ENCODE results near the gene ADAM33. TPM values are rescaled to one million over a fixed set of nuclear protein-coding genes. Genes with fewer than 3 reads are reported as not detected.

ADAM33 gene
- total and polyA plus RNA-seq, 7 donors: 2.4 to 8.9 (median 4.3) TPM

DNA sequence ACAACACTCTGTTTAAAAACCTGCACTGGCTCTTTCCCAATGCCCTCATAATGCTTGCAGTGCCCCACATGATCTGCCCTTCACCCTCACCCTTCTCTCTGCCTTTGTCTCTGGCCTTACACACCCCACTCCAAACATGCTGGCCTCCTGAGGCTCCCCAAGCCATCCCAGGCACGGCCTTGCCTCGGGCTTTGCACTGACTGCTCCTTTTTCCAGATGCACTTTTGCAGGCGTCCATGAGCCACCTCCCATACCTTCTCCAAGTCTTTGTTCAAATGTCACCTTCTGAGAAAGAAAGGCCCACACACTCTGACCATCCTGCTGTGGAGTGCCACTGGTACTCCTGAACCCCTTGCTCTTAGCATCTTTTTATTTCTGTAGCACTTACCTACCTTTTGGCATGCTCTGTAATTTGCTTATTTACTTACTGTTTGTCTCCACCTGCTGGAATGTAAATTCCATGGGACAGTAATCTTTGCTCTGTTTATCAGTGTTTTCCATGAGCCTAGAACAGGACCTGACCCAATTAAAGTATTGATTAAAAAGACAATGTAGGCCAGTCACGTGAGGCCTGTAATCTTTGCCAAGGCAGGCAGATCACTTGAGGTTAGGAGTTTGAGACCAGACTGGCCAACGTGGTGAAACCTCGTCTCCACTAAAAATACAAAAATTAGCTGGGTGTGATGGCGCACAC is 49.4 kb downstream of the ADAM33 start:
- Histone ChIP-seq H3K4me3 (no peak overlapping the region), H3K27me3 (ENCODE audit: insufficient read depth in 3 of 3, low read length in 2 of 3) (no peaks in the 10 kb centered on the region), H3K27ac (no peak overlapping the region), H3K36me3 (ENCODE audit: insufficient read depth in 1 of 2, low read depth in 1 of 2) (peaks cover 4 to 47% of the 10 kb centered on the region in 2 donors), H3K4me1 (no peaks in the 10 kb centered on the region), H3K9me3 (no peaks in the 10 kb centered on the region)
- ATAC-seq (no peak), DNase-seq (no peak)
- 81 to 88% (median 86%) methylated on average over 7 of the region's 7 CpGs for WGBS, 3 donors
- intact Hi-C loops (cut with DNase I): no loop called here
- TF ChIP-seq, protein P1, sequence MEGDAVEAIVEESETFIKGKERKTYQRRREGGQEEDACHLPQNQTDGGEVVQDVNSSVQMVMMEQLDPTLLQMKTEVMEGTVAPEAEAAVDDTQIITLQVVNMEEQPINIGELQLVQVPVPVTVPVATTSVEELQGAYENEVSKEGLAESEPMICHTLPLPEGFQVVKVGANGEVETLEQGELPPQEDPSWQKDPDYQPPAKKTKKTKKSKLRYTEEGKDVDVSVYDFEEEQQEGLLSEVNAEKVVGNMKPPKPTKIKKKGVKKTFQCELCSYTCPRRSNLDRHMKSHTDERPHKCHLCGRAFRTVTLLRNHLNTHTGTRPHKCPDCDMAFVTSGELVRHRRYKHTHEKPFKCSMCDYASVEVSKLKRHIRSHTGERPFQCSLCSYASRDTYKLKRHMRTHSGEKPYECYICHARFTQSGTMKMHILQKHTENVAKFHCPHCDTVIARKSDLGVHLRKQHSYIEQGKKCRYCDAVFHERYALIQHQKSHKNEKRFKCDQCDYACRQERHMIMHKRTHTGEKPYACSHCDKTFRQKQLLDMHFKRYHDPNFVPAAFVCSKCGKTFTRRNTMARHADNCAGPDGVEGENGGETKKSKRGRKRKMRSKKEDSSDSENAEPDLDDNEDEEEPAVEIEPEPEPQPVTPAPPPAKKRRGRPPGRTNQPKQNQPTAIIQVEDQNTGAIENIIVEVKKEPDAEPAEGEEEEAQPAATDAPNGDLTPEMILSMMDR (IDR thresholded peaks at IDR 0.05): no peak

DNA sequence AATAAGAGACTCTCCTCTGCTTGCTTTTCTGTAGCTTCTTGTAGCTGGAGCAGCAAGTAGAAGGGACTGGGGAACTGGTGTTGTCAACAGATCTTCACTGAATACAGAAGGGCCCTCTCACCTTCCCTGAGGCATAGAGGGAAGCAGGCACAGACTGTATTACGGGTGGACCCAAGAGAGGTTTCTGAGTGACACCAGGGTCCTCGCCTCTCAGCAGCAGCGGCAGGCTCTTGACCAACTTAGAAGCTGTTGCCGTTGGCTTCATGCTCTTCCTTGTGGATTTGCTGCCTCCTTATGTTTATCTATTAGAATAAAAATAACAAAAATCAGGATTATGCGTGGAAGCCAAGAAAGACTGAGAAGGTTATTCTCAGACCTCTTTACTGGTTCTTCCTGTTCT is 50.3 kb downstream of the ADAM33 start:
- no peak for ATAC-seq
- no peak for DNase-seq
- intact Hi-C loops (cut with DNase I): no loop called here
- Histone ChIP-seq H3K27me3 (ENCODE audit: insufficient read depth in 3 of 3, low read length in 2 of 3) (no peaks in the 10 kb centered on the region), H3K4me1 (no peaks in the 10 kb centered on the region), H3K36me3 (ENCODE audit: insufficient read depth in 1 of 2, low read depth in 1 of 2) (peaks cover 4 to 55% of the 10 kb centered on the region in 2 donors), H3K4me3 (no peak overlapping the region), H3K27ac (no peak overlapping the region), H3K9me3 (no peaks in the 10 kb centered on the region)
- TF ChIP-seq, protein P1 (IDR thresholded peaks at IDR 0.05): no peak
- 85 to 90% (median 88%) methylated on average over 5 of the region's 5 CpGs for WGBS, 3 donors

DNA sequence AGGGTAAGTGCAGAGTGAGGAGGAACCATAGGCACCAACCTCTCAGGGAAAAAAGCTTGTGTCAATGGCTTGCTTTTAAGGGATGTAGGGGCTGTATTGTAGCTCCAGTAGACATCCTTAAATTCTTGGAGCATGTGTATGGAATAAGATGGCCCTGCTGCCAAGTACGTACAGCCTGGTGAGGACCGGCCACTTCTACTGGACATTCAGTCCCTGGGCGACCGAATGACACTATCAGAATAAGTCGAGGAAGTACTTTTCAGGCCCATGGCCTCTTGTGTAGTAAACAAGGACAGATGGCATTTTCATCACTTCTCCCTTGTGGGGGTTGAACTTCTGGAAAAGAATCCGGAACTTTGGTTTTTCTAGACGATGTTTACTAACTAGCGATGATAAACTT is 51.4 kb downstream of the ADAM33 start:
- Histone ChIP-seq H3K27ac (no peak overlapping the region), H3K27me3 (ENCODE audit: insufficient read depth in 3 of 3, low read length in 2 of 3) (no peaks in the 10 kb centered on the region), H3K4me3 (no peak overlapping the region), H3K4me1 (no peaks in the 10 kb centered on the region), H3K36me3 (ENCODE audit: insufficient read depth in 1 of 2, low read depth in 1 of 2) (peaks cover 4 to 55% of the 10 kb centered on the region in 2 donors), H3K9me3 (no peaks in the 10 kb centered on the region)
- TF ChIP-seq, protein P1 (IDR thresholded peaks at IDR 0.05): no peak
- DNase-seq (no peak), ATAC-seq (no peak)
- WGBS, 3 donors: 73 to 76% (median 75%) methylated on average over 8 of the region's 8 CpGs
- intact Hi-C loops (cut with DNase I): no loop called here

DNA sequence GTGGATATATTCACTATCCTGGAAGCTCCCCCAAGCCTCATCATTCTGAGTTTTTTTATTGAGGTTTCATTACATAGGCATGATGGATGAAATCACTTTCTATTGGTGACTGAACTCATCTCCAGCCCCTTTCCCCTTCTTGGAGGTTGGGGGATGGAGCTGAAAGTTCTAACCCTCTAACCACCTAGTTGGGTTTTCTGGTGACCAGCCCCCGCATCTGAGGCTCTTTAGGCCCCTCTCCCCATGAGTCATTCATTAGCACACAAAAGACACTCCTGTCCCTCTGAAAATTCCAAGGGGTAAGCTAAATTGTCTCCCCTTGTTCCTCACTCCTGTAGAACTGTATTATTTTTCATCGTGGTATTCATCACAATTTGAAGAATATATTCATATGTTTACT is 51.9 kb downstream of the ADAM33 start:
- H3K27me3 ChIP-seq (ENCODE audit: insufficient read depth in 3 of 3, low read length in 2 of 3): no peaks in the 10 kb centered on the region
- no peaks in the 10 kb centered on the region for H3K4me1 ChIP-seq
- WGBS, 3 donors: 86 to 90% (median 87%) methylated on average over 2 of the region's 2 CpGs
- ATAC-seq: no peak
- H3K4me3 ChIP-seq: no peak overlapping the region
- TF ChIP-seq, protein P1 (IDR thresholded peaks at IDR 0.05): no peak
- H3K36me3 ChIP-seq (ENCODE audit: insufficient read depth in 1 of 2, low read depth in 1 of 2): peaks cover 4 to 59% of the 10 kb centered on the region in 2 donors
- intact Hi-C loops (cut with DNase I): no loop called here
- H3K9me3 ChIP-seq: no peaks in the 10 kb centered on the region
- no peak overlapping the region for H3K27ac ChIP-seq
- no peak for DNase-seq

Measured in psoas muscle (tissue), 8 donors.